Kidney (tissue), 14 donors: ENCODE data around the gene FTMT. TPM values are rescaled to one million over a fixed set of nuclear protein-coding genes. Genes with fewer than 3 reads are reported as not detected.
A peak's percentile ranks its signal among the peaks of the same experiment; 100 is the strongest.

Experiments
- DNase-seq, 5 donors: peaks; one replicate each; pipeline ENCODE4 v3.0.0-alpha.2; 2013 to 2020
- FAIRE-seq: peaks from 2 replicates; lab custom pipeline; 2012; peaks lifted over from hg19 to GRCh38; lab: Jason Lieb, UNC
- H3K27ac ChIP-seq, 2 donors: one replicate each; pipeline ENCODE4 v1.7.0; 2013; ENCODE audit warnings: low read depth in 2 of 2, low read length in 2 of 2, inconsistent platforms in 1 of 2
- H3K27me3 ChIP-seq: one replicate; pipeline ENCODE4 v1.7.1; 2013; ENCODE audit warnings: low read length, inconsistent platforms; ENCODE audit not compliant: control insufficient read depth, insufficient read depth
- H3K36me3 ChIP-seq, 3 donors: one replicate each; pipeline versions ENCODE4 v1.7.0 to v1.7.1; 2013; ENCODE audit warnings: low read length in 3 of 3, control low read depth in 1 of 3, inconsistent platforms in 1 of 3; ENCODE audit not compliant: insufficient read depth in 3 of 3, control insufficient read depth in 2 of 3
- H3K4me1 ChIP-seq, 3 donors: one replicate each; pipeline versions ENCODE4 v1.7.0 to v1.7.1; 2013; ENCODE audit warnings: low read length in 3 of 3, inconsistent platforms in 1 of 3, low read depth in 1 of 3; ENCODE audit not compliant: control insufficient read depth in 2 of 3, insufficient read depth in 2 of 3
- H3K4me3 ChIP-seq, 3 donors: one replicate each; pipeline versions ENCODE4 v1.7.0 to v1.8.1; 2013; ENCODE audit warnings: low read length in 3 of 3, control low read depth in 1 of 3, inconsistent platforms in 1 of 3
- H3K9ac ChIP-seq, 3 donors: one replicate each; pipeline versions ENCODE4 v1.7.0 to v1.7.1; 2013; ENCODE audit warnings: low read length in 3 of 3, control low read depth in 1 of 3, inconsistent platforms in 1 of 3
- H3K9me3 ChIP-seq, 3 donors: one replicate each; pipeline versions ENCODE4 v1.7.0 to v1.7.1; 2013; ENCODE audit warnings: low read length in 3 of 3, control low read depth in 1 of 3, inconsistent platforms in 1 of 3; ENCODE audit not compliant: control insufficient read depth in 2 of 3, insufficient read depth in 1 of 3
- CTCF ChIP-seq: IDR thresholded peaks from 3 replicates; pipeline ENCODE4 v1.5.1; 2012; ENCODE audit warnings: mild to moderate bottlenecking, moderate library complexity, borderline replicate concordance; ENCODE audit not compliant: insufficient read depth; ENCODE audit errors: extremely low read depth
- intact Hi-C: fragments of 100-400 bp; cut with DNase I; formaldehyde crosslinking; loops from one replicate; pipeline ENCODE4 v1.11.1; 2022
- polyA plus RNA-seq: library from polyadenylated mRNA; stranded (reverse); fragments of 350-450 nt; fragmentation: Illumina TruSeq; extraction: RNeasy Lipid Tissue Mini Kit (QIAGEN cat#74804); gene quantifications from one replicate; pipeline ENCODE4 v1.2.3, GENCODE V29; 2014; ENCODE audit warnings: low read depth, low replicate concordance; ENCODE audit not compliant: insufficient read depth
- total RNA-seq: library from RNA; stranded (reverse); fragmentation: NEBNext Ultra II Directional; extraction: Animal tissue kit (Norgen Biotek cat#: 25700); gene quantifications from one replicate; pipeline ENCODE4 v1.2.1, GENCODE V29; 2021
- donor health status: control.
- donor health status: control.
- donor health status: control.
- donor health status: control.
- donor health status: control.
- donor health status: DM: yes; HTN: yes; CAD: no.
- donor health status: Normal renal cell carcinoma (clear cell type).

The FTMT gene
- total and polyA plus RNA-seq, 2 donors from 2014 or later = not detected

GRCh38 chr5:121885630-121886029 lies 33.9 kb downstream of the FTMT start:
- Histone ChIP-seq H3K4me1 (no peaks in the 10 kb centered on the region), H3K27ac (no peak overlapping the region), H3K9me3 (no peaks in the 10 kb centered on the region), H3K36me3 (no peaks in the 10 kb centered on the region), H3K27me3 (no peaks in the 10 kb centered on the region), H3K9ac (no peak overlapping the region), H3K4me3 (no peak overlapping the region)
- TF ChIP-seq CTCF = no peak
- no peak for DNase-seq
- intact Hi-C loops = no loop called here
- FAIRE-seq = no peak

GRCh38 chr5:121887727-121888126 lies 36.0 kb downstream of the FTMT start:
- FAIRE-seq = no peak
- H3K27ac ChIP-seq = no peak overlapping the region
- no peaks in the 10 kb centered on the region for H3K27me3 ChIP-seq
- H3K4me3 ChIP-seq = no peak overlapping the region
- DNase-seq = no peak
- no peak for TF ChIP-seq CTCF
- H3K9ac ChIP-seq = no peak overlapping the region
- no peaks in the 10 kb centered on the region for H3K4me1 ChIP-seq
- intact Hi-C loops = no loop called here
- H3K9me3 ChIP-seq = no peaks in the 10 kb centered on the region
- H3K36me3 ChIP-seq = no peaks in the 10 kb centered on the region

- Histone ChIP-seq H3K9me3 (no peaks in the 10 kb centered on the region), H3K4me3 (no peak overlapping the region), H3K9ac (no peak overlapping the region), H3K27ac (no peak overlapping the region), H3K27me3 (no peaks in the 10 kb centered on the region), H3K4me1 (no peaks in the 10 kb centered on the region), H3K36me3 (no peaks in the 10 kb centered on the region)
- no peak for TF ChIP-seq CTCF
- DNase-seq = peak in 1 of 5 donors; percentile 37
- no peak for FAIRE-seq
- intact Hi-C loops = no loop called here
These were observed 38.7 kb downstream of the FTMT start for GRCh38 chr5:121890297-121890858.

GRCh38 chr5:121897341-121897740 lies 45.7 kb downstream of the FTMT start:
- FAIRE-seq (no peak), DNase-seq (peak in 2 of 5 donors; percentile 3 to 32)
- Histone ChIP-seq H3K27me3 (no peaks in the 10 kb centered on the region), H3K9ac (no peak overlapping the region), H3K9me3 (no peaks in the 10 kb centered on the region), H3K27ac (no peak overlapping the region), H3K36me3 (no peaks in the 10 kb centered on the region), H3K4me3 (peak overlapping the region in 1 of 3 donors; percentile 21), H3K4me1 (no peaks in the 10 kb centered on the region)
- TF ChIP-seq CTCF = no peak
- intact Hi-C loops = no loop called here
